RWPE2 (cell line): Measurements from ENCODE around the gene STARD5.
"Not testable (repeated sequence)": the region's sequence is repeated elsewhere in the genome, so short reads cannot be mapped to it uniquely, and the experiment has no call there.

Experiments
- ATAC-seq: fragments of 200-7000 bp; cut with Tn5 transposase; 3 replicates; pipeline ENCODE4 v1.9.1; 2021; ENCODE audit warnings: low read depth
- DNase-seq: peaks from one replicate; pipeline ENCODE4 v3.0.0-alpha.2; 2020; ENCODE audit warnings: low spot score
- H3K27ac ChIP-seq: fragments of 450-650 bp; 2 replicates; pipeline ENCODE4 v1.5.1; 2017; ENCODE audit warnings: mild to moderate bottlenecking; ENCODE audit not compliant: poor library complexity, severe bottlenecking
- H3K27me3 ChIP-seq: fragments of 250-450 bp; sonication (Bioruptor Pico); 2 replicates; pipeline ENCODE4 v1.5.1; 2021; ENCODE audit warnings: mild to moderate bottlenecking, moderate library complexity; ENCODE audit not compliant: insufficient read depth, poor library complexity, severe bottlenecking
- H3K36me3 ChIP-seq: fragments of 250-450 bp; sonication (Bioruptor Pico); 2 replicates; pipeline ENCODE4 v1.5.1; 2020; ENCODE audit warnings: low read depth, mild to moderate bottlenecking, moderate library complexity
- H3K4me1 ChIP-seq: fragments of 250-450 bp; sonication (Bioruptor Pico); 2 replicates; pipeline ENCODE4 v1.5.1; 2021; ENCODE audit warnings: mild to moderate bottlenecking, moderate library complexity; ENCODE audit not compliant: insufficient read depth, poor library complexity, severe bottlenecking
- H3K4me3 ChIP-seq: fragments of 250-450 bp; sonication (Bioruptor Pico); 2 replicates; pipeline ENCODE4 v1.5.1; 2021; ENCODE audit warnings: mild to moderate bottlenecking, moderate library complexity; ENCODE audit not compliant: severe bottlenecking
- H3K9me3 ChIP-seq: fragments of 250-450 bp; sonication (Bioruptor Pico); 2 replicates; pipeline ENCODE4 v1.5.1; 2021; ENCODE audit warnings: mild to moderate bottlenecking, moderate library complexity; ENCODE audit not compliant: severe bottlenecking
- CTCF ChIP-seq: fragments of 450-650 bp; IDR thresholded peaks from one replicate; pipeline ENCODE4 v1.5.1; 2017; ENCODE audit warnings: mild to moderate bottlenecking, moderate library complexity; ENCODE audit not compliant: poor library complexity, severe bottlenecking

The STARD5 gene

GRCh38 chr15:81335631-81336030 lies 11.7 kb upstream of the STARD5 start:
- DNase-seq, result no peak
- H3K27ac ChIP-seq, result no peak overlapping the region
- no peak for ATAC-seq
- no peak for TF ChIP-seq CTCF
- no peaks in the 10 kb centered on the region for H3K36me3 ChIP-seq
- peaks cover 20% of the 10 kb centered on the region for H3K4me1 ChIP-seq
- H3K4me3 ChIP-seq, result no peak overlapping the region
- H3K9me3 ChIP-seq, result no peaks in the 10 kb centered on the region
- H3K27me3 ChIP-seq, result no peaks in the 10 kb centered on the region

GRCh38 chr15:81334768-81335435 lies 11.0 kb upstream of the STARD5 start:
- Histone ChIP-seq H3K9me3 (no peaks in the 10 kb centered on the region), H3K27ac (no peak overlapping the region), H3K4me3 (no peak overlapping the region), H3K27me3 (no peaks in the 10 kb centered on the region), H3K36me3 (no peaks in the 10 kb centered on the region), H3K4me1 (peaks cover 16% of the 10 kb centered on the region)
- ATAC-seq (no peak), DNase-seq (no peak)
- TF ChIP-seq CTCF, result no peak

GRCh38 chr15:81333363-81333762 lies 9.4 kb upstream of the STARD5 start:
- Histone ChIP-seq H3K9me3 (no peaks in the 10 kb centered on the region), H3K27me3 (no peaks in the 10 kb centered on the region), H3K4me3 (no peak overlapping the region), H3K36me3 (no peaks in the 10 kb centered on the region), H3K27ac (no peak overlapping the region), H3K4me1 (peaks cover 7% of the 10 kb centered on the region)
- ATAC-seq (no peak), DNase-seq (no peak)
- TF ChIP-seq CTCF, result no peak

GRCh38 chr15:81332326-81332725 lies 8.4 kb upstream of the STARD5 start:
- Histone ChIP-seq H3K36me3 (no peaks in the 10 kb centered on the region), H3K9me3 (no peaks in the 10 kb centered on the region), H3K4me1 (no peaks in the 10 kb centered on the region), H3K4me3 (no peak overlapping the region), H3K27me3 (no peaks in the 10 kb centered on the region), H3K27ac (no peak overlapping the region)
- DNase-seq (no peak), ATAC-seq (no peak)
- TF ChIP-seq CTCF, result no peak

GRCh38 chr15:81331600-81331999 lies 7.7 kb upstream of the STARD5 start:
- ATAC-seq (no peak), DNase-seq (no peak)
- no peaks in the 10 kb centered on the region for H3K36me3 ChIP-seq
- H3K27me3 ChIP-seq, result no peaks in the 10 kb centered on the region
- TF ChIP-seq CTCF, result no peak
- no peak overlapping the region for H3K27ac ChIP-seq
- no peaks in the 10 kb centered on the region for H3K4me1 ChIP-seq
- H3K9me3 ChIP-seq, result no peaks in the 10 kb centered on the region
- H3K4me3 ChIP-seq, result no peak overlapping the region

- H3K4me3 ChIP-seq, H3K4me1 ChIP-seq, H3K9me3 ChIP-seq, H3K27ac ChIP-seq, H3K27me3 ChIP-seq, H3K36me3 ChIP-seq, DNase-seq, ATAC-seq: not testable (repeated sequence)
Observed at GRCh38 chr15:81331141-81331540, 7.2 kb upstream of the STARD5 start.
